HG03571 (cell line): Measurements from ENCODE around the gene MVB12A.

Source experiments
- ATAC-seq: cut with Tn5 transposase; IDR thresholded peaks from one replicate; pipeline ENCODE4 v1.9.1; 2021; ENCODE audit not compliant: unreplicated experiment

The MVB12A gene

GRCh38 chr19:17404621-17405249 is 15.1 kb upstream of the MVB12A start:
- ATAC-seq = no peak

GRCh38 chr19:17405250-17406045 is 14.4 kb upstream of the MVB12A start, which contains the start of gene BST2:
BST2 (minus strand) TSS chr19:17405630; CDS start chr19:17405575, 55 bp downstream.
- no peak for ATAC-seq

GRCh38 chr19:17406046-17406886 is 13.6 kb upstream of the MVB12A start:
- ATAC-seq = no peak

- no peak for ATAC-seq
Observed at GRCh38 chr19:17406887-17407196, 13.0 kb upstream of the MVB12A start.

- ATAC-seq = no peak
Observed at GRCh38 chr19:17409990-17410389, 9.9 kb upstream of the MVB12A start.

GRCh38 chr19:17411801-17412200 is 8.0 kb upstream of the MVB12A start:
- no peak for ATAC-seq

GRCh38 chr19:17414097-17414496 is 5.8 kb upstream of the MVB12A start:
- no peak for ATAC-seq

- ATAC-seq = no peak
Observed at GRCh38 chr19:17415121-17415520, 4.7 kb upstream of the MVB12A start.

GRCh38 chr19:17418710-17419109 is 1.1 kb upstream of the MVB12A start:
- ATAC-seq = no peak

GRCh38 chr19:17419154-17419620 is 660 bp upstream of the MVB12A start:
- ATAC-seq = no peak

GRCh38 chr19:17420475-17420924 is 653 bp downstream of the MVB12A start:
- ATAC-seq = peak; percentile 21

- no peak for ATAC-seq
Observed at GRCh38 chr19:17421942-17422341, 2.1 kb downstream of the MVB12A start.

- ATAC-seq = no peak
Observed at GRCh38 chr19:17423429-17424208, 3.8 kb downstream of the MVB12A start.

- no peak for ATAC-seq
Observed at GRCh38 chr19:17424743-17425365, 5.0 kb downstream of the MVB12A start.

GRCh38 chr19:17429641-17430113 is 9.8 kb downstream of the MVB12A start:
- ATAC-seq = no peak

GRCh38 chr19:17431417-17431816 is 11.6 kb downstream of the MVB12A start:
- no peak for ATAC-seq

GRCh38 chr19:17435218-17435617 is 15.4 kb downstream of the MVB12A start:
- ATAC-seq = no peak

- ATAC-seq = no peak
Observed at GRCh38 chr19:17436094-17436873, 16.4 kb downstream of the MVB12A start.

- ATAC-seq = no peak
Observed at GRCh38 chr19:17436874-17437267, 17.0 kb downstream of the MVB12A start.
